Lung (tissue), 12 donors: ENCODE data around the gene HPCA. TPM values are rescaled to one million over a fixed set of nuclear protein-coding genes. Genes with fewer than 3 reads are reported as not detected.
A peak's percentile ranks its signal among the peaks of the same experiment; 100 is the strongest.

Experiments
- ATAC-seq: fragments of 200-7000 bp; cut with Tn5 transposase; one replicate; pipeline ENCODE4 v1.9.1; 2020; ENCODE audit warnings: moderate number of reproducible peaks; ENCODE audit not compliant: insufficient read depth, low FRiP score
- DNase-seq, 3 donors: peaks; one replicate each; pipeline ENCODE4 v3.0.0-alpha.2; 2013 to 2017
- H3K27ac ChIP-seq, 2 donors: one replicate each; pipeline ENCODE4 v1.5.1; 2013; ENCODE audit warnings: mild to moderate bottlenecking in 2 of 2, moderate library complexity in 2 of 2, control low read depth in 1 of 2, inconsistent platforms in 1 of 2, low read depth in 1 of 2, low read length in 1 of 2
- H3K27me3 ChIP-seq, 3 donors: one replicate each; pipeline ENCODE4 v1.5.1; 2013; ENCODE audit warnings: low read length in 2 of 3; ENCODE audit not compliant: control insufficient read depth in 3 of 3, insufficient read depth in 3 of 3
- H3K36me3 ChIP-seq, 4 donors: one replicate each; pipeline ENCODE4 v1.5.1; 2013; ENCODE audit warnings: low read length in 4 of 4, mild to moderate bottlenecking in 1 of 4, moderate library complexity in 1 of 4; ENCODE audit not compliant: control insufficient read depth in 4 of 4, insufficient read depth in 4 of 4
- H3K4me1 ChIP-seq, 5 donors: one replicate each; pipeline ENCODE4 v1.5.1; 2013; ENCODE audit warnings: low read length in 5 of 5, mild to moderate bottlenecking in 2 of 5, moderate library complexity in 1 of 5; ENCODE audit not compliant: control insufficient read depth in 5 of 5, insufficient read depth in 5 of 5
- H3K4me3 ChIP-seq: one replicate; pipeline ENCODE4 v1.5.1; 2013; ENCODE audit warnings: mild to moderate bottlenecking, control low read depth, moderate library complexity
- H3K9ac ChIP-seq, 2 donors: one replicate each; pipeline ENCODE4 v1.5.1; 2013; ENCODE audit warnings: low read length in 2 of 2, control low read depth in 1 of 2; ENCODE audit not compliant: insufficient read depth in 1 of 2
- H3K9me3 ChIP-seq, 4 donors: one replicate each; pipeline ENCODE4 v1.5.1; 2013; ENCODE audit warnings: low read length in 3 of 4, mild to moderate bottlenecking in 1 of 4, moderate library complexity in 1 of 4; ENCODE audit not compliant: control insufficient read depth in 4 of 4, insufficient read depth in 3 of 4
- CTCF ChIP-seq: IDR thresholded peaks from 2 replicates; pipeline ENCODE4 v1.5.1; 2012; ENCODE audit warnings: mild to moderate bottlenecking; ENCODE audit errors: control extremely low read depth, extremely low read depth
- WGBS, 2 donors: extraction: QIAGEN DNeasy Blood & Tissue Kit; methylation state at CpG; one replicate each; pipeline ENCODE4 v1.1.7; 2013; 5-methylcytosine and 5-hydroxymethylcytosine counted together
- polyA plus RNA-seq, 2 donors: library from polyadenylated mRNA; stranded (reverse); fragments of 200-250 nt; gene quantifications; one replicate each; pipeline ENCODE4 v1.2.1, GENCODE V29; 2013
- total RNA-seq, 2 donors: library from RNA; depleted of rRNA in 1 of 2; stranded (reverse); fragments of >200 nt in 1 of 2; gene quantifications; one replicate each; pipeline ENCODE4 v1.2.1, GENCODE V29; 2014 to 2021
- donor health status: control.
- donor health status: control.
- donor health status: Bipolar disorder and iron deficiency.
- donor health status: healthy.
- donor health status: DM: yes; HTN: yes; CAD: no.

Gene HPCA
- total and polyA plus RNA-seq, 4 donors: 0.19 to 1.3 (median 0.40) TPM; not detected in 1

- 69 to 70% methylated on average over 12 to 16 of the region's 16 CpGs for WGBS, 2 donors
- Histone ChIP-seq H3K27ac (no peak overlapping the region), H3K36me3 (peaks cover 0 to 8% (median 0%) of the 10 kb centered on the region in 4 donors), H3K27me3 (peaks cover 0 to 6% (median 0%) of the 10 kb centered on the region in 3 donors), H3K4me1 (peaks cover 0 to 32% (median 0%) of the 10 kb centered on the region in 5 donors), H3K4me3 (no peak overlapping the region), H3K9ac (no peak overlapping the region), H3K9me3 (no peaks in the 10 kb centered on the region)
- ATAC-seq (no peak), DNase-seq (no peak)
- no peak for TF ChIP-seq CTCF
Observed at GRCh38 chr1:32869923-32870614, 16.2 kb upstream of the HPCA start.

- H3K27ac ChIP-seq: no peak within 1 kb of the TSS
- DNase-seq (peak; percentile 65 to 85 (median 74)), ATAC-seq (no peak)
- no peak for TF ChIP-seq CTCF
- peaks cover 0 to 6% (median 0%) of the 10 kb centered on the region in 3 donors for H3K27me3 ChIP-seq
- H3K9ac ChIP-seq: no peak within 1 kb of the TSS
- no peak within 1 kb of the TSS for H3K4me3 ChIP-seq
- peaks cover 0 to 28% (median 0%) of the 10 kb centered on the region in 5 donors for H3K4me1 ChIP-seq
- 2 to 3% methylated on average over 22 to 98 of the region's 99 CpGs for WGBS, 2 donors
- peaks cover 0 to 8% (median 0%) of the 10 kb centered on the region in 4 donors for H3K36me3 ChIP-seq
- no peaks in the 10 kb centered on the region for H3K9me3 ChIP-seq
Observed at GRCh38 chr1:32870615-32871363, 15.5 kb upstream of the HPCA start, which contains the start of gene FNDC5. Gene FNDC5 (minus strand): TSS chr1:32870912.

DNA sequence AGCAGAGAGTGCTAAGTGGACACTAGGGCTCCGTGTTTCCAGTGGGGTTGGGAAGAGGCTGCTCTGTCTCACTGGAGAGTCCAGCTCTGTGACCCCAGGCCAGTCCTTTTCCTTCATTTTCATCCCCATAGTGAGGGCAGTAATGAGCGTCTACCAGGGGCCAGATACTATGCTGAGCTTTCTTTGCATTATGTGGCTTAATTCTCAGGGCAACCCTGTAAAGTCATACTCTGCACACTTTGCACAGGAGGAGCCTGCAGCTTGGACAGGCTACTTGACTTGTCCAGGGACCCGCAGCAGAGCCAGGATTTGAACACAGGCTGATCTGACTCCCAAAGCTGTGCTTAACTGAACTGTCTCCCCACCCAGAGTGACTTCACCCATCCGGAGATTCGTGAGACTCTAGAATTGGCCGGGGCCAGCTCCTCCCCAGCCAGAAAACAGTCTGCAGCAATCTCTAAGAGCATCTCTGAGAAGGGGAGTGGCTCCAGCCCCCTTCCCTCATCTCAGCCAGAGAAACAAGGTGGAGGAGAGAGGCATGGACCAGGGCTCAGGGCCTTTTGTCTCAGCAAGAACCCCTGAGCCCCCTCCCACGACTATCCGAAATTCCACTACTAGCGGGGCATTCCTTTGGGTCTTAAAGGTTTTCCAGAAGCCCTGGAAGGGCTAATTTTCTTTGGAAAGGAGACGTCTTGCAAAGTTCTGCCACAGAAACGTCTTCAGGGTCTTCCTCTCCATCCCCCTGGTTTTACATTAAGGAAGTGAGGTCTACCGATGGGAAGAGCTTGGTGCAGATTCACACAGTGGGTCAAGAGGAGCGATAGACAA, 14.7 kb upstream of the HPCA start:
- H3K27ac ChIP-seq: no peak overlapping the region
- no peak for ATAC-seq
- DNase-seq: no peak

More for the DNA sequence above, 14.7 kb upstream of the HPCA start:
- H3K27me3 ChIP-seq: peaks cover 0 to 6% (median 0%) of the 10 kb centered on the region in 3 donors
- no peaks in the 10 kb centered on the region for H3K9me3 ChIP-seq
- H3K9ac ChIP-seq: no peak overlapping the region
- H3K4me3 ChIP-seq: no peak overlapping the region
- TF ChIP-seq CTCF: no peak
- H3K4me1 ChIP-seq: peaks cover 0 to 21% (median 0%) of the 10 kb centered on the region in 5 donors
- H3K36me3 ChIP-seq: peaks cover 0 to 8% (median 0%) of the 10 kb centered on the region in 4 donors
- WGBS, 2 donors: 47 to 55% methylated on average over 13 of the region's 13 CpGs
